Cardiac muscle cell (in vitro differentiated cells and primary cell): ENCODE results near the gene GOLGA5. TPM values are rescaled to one million over a fixed set of nuclear protein-coding genes. Genes with fewer than 3 reads are reported as not detected.

Experiments
- DNase-seq, 2 donors: peaks; one replicate each; pipeline versions ENCODE4 v3.0.0 to v3.0.0-alpha.2; 2010 to 2017; ENCODE audit warnings: low read depth in 1 of 2, low spot score in 1 of 2
- H3K27ac ChIP-seq: fragments of 200-600 bp; sonication (generic); 2 replicates; pipeline ENCODE4 v1.5.1; 2016
- H3K27me3 ChIP-seq: fragments of 200-600 bp; sonication (generic); 2 replicates; pipeline ENCODE4 v1.6.0; 2016; ENCODE audit warnings: control low read depth
- H3K36me3 ChIP-seq: fragments of 200-600 bp; sonication (generic); 2 replicates; pipeline ENCODE4 v1.5.1; 2016; ENCODE audit warnings: control low read depth
- H3K4me1 ChIP-seq: fragments of 200-600 bp; sonication (generic); 2 replicates; pipeline ENCODE4 v1.8.1; 2017; ENCODE audit warnings: low read depth, mild to moderate bottlenecking, mixed run types
- H3K4me3 ChIP-seq: fragments of 200-600 bp; sonication (generic); 2 replicates; pipeline ENCODE4 v1.5.1; 2016; ENCODE audit warnings: mild to moderate bottlenecking
- H3K9me3 ChIP-seq: fragments of 200-600 bp; sonication (generic); 2 replicates; pipeline ENCODE4 v1.5.1; 2017; ENCODE audit warnings: low read depth, mild to moderate bottlenecking, control low read depth
- CTCF ChIP-seq: IDR thresholded peaks from 2 replicates; pipeline ENCODE4 v1.5.1; 2012; ENCODE audit warnings: low read depth, mild to moderate bottlenecking, low read length
- polyA plus RNA-seq: library from polyadenylated mRNA; unstranded; fragments of >200 nt; fragmentation: Nextera tagmentation; extraction: Ambion mirVana; gene quantifications from 2 replicates; pipeline ENCODE4 v1.2.1, GENCODE V29; 2016
- total RNA-seq: library from RNA; depleted of rRNA; stranded (reverse); fragments of >200 nt; gene quantifications from 2 replicates; pipeline ENCODE4 v1.2.3, GENCODE V29; 2016

GOLGA5 gene
- total and polyA plus RNA-seq, 2 experiments from 2014 or later = 21.8 to 32.5 TPM

- TF ChIP-seq CTCF = no peak
- peak; percentile 35 to 41 for DNase-seq
- peak overlapping the region; percentile 96 for H3K27ac ChIP-seq
Measured at GRCh38 chr14:92794547-92794941, 439 bp downstream of the GOLGA5 start.

GRCh38 chr14:92794961-92795360 lies 856 bp downstream of the GOLGA5 start:
- Histone ChIP-seq H3K4me3 (peak overlapping the region; percentile 96), H3K36me3 (peaks cover 19% of the 10 kb centered on the region), H3K27ac (peak overlapping the region; percentile 96), H3K9me3 (no peaks in the 10 kb centered on the region), H3K4me1 (peaks cover 9% of the 10 kb centered on the region), H3K27me3 (no peaks in the 10 kb centered on the region)
- TF ChIP-seq CTCF = no peak
- DNase-seq = no peak

More at GRCh38 chr14:92794547-92794941, 439 bp downstream of the GOLGA5 start:
- H3K36me3 ChIP-seq = peaks cover 19% of the 10 kb centered on the region
- no peaks in the 10 kb centered on the region for H3K9me3 ChIP-seq
- H3K4me3 ChIP-seq = peak overlapping the region; percentile 96
- H3K27me3 ChIP-seq = no peaks in the 10 kb centered on the region
- H3K4me1 ChIP-seq = peaks cover 9% of the 10 kb centered on the region

GRCh38 chr14:92797935-92798653 lies 4.0 kb downstream of the GOLGA5 start:
- no peaks in the 10 kb centered on the region for H3K27me3 ChIP-seq
- no peak overlapping the region for H3K4me3 ChIP-seq
- no peak overlapping the region for H3K27ac ChIP-seq
- peaks cover 14% of the 10 kb centered on the region for H3K4me1 ChIP-seq
- no peak for DNase-seq
- no peak for TF ChIP-seq CTCF
- peaks cover 20% of the 10 kb centered on the region for H3K36me3 ChIP-seq
- H3K9me3 ChIP-seq = no peaks in the 10 kb centered on the region

- H3K4me3 ChIP-seq = no peak overlapping the region
- peaks cover 14% of the 10 kb centered on the region for H3K4me1 ChIP-seq
- H3K27ac ChIP-seq = no peak overlapping the region
- peaks cover 22% of the 10 kb centered on the region for H3K36me3 ChIP-seq
- H3K9me3 ChIP-seq = no peaks in the 10 kb centered on the region
- no peaks in the 10 kb centered on the region for H3K27me3 ChIP-seq
- DNase-seq = no peak
- no peak for TF ChIP-seq CTCF
Measured at GRCh38 chr14:92798811-92799210, 4.7 kb downstream of the GOLGA5 start.

- TF ChIP-seq CTCF = no peak
Measured at GRCh38 chr14:92800012-92800411, 5.9 kb downstream of the GOLGA5 start.

More at GRCh38 chr14:92800012-92800411, 5.9 kb downstream of the GOLGA5 start:
- Histone ChIP-seq H3K9me3 (no peaks in the 10 kb centered on the region), H3K4me3 (no peak overlapping the region), H3K4me1 (peaks cover 11% of the 10 kb centered on the region), H3K27ac (no peak overlapping the region), H3K27me3 (no peaks in the 10 kb centered on the region), H3K36me3 (peaks cover 24% of the 10 kb centered on the region)
- DNase-seq = no peak
